Measurements from ENCODE around the gene MTX3.

MTX3 gene

DNA sequence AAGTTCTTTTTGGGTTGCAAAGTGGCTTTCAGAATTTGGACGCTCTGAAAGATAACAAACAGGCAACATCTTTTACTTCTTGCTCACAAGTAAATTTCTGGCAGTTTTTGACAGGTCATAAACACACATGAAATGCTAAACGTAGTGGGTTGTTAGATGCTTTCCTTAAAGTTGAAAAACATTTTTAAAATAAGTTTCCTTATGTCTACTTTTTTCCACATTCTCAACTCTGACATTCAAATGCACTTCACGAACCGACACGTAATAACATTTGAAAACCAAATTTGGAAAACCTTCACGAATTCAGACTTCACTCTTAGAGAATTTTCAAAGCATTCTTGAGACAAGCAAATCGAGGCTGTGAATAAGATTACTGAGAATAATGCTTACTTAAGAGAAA lies 26.9 kb downstream of the MTX3 start:
- ATAC-seq = no peak
- TF ChIP-seq, protein P1, sequence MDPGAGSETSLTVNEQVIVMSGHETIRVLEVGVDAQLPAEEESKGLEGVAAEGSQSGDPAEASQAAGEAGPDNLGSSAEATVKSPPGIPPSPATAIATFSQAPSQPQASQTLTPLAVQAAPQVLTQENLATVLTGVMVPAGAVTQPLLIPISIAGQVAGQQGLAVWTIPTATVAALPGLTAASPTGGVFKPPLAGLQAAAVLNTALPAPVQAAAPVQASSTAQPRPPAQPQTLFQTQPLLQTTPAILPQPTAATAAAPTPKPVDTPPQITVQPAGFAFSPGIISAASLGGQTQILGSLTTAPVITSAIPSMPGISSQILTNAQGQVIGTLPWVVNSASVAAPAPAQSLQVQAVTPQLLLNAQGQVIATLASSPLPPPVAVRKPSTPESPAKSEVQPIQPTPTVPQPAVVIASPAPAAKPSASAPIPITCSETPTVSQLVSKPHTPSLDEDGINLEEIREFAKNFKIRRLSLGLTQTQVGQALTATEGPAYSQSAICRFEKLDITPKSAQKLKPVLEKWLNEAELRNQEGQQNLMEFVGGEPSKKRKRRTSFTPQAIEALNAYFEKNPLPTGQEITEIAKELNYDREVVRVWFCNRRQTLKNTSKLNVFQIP (CRISPR knock-in tag; IDR thresholded peaks at IDR 0.05; ENCODE audit: borderline replicate concordance, low read depth) = no peak
- TF ChIP-seq ZC3H10 (CRISPR knock-in tag; IDR thresholded peaks at IDR 0.05) (no peak), ISL1 (CRISPR knock-in tag; IDR thresholded peaks at IDR 0.05) (no peak), SNAI2 (CRISPR knock-in tag; IDR thresholded peaks at IDR 0.05) (no peak), ZNF565 (CRISPR knock-in tag; conservative IDR thresholded peaks at IDR 0.05; ENCODE audit: low read depth) (no peak), TOX (CRISPR knock-in tag; IDR thresholded peaks at IDR 0.05; ENCODE audit: borderline replicate concordance) (no peak), ZNF70 (CRISPR knock-in tag; IDR thresholded peaks at IDR 0.05) (no peak)
- TF ChIP-seq, protein P2, sequence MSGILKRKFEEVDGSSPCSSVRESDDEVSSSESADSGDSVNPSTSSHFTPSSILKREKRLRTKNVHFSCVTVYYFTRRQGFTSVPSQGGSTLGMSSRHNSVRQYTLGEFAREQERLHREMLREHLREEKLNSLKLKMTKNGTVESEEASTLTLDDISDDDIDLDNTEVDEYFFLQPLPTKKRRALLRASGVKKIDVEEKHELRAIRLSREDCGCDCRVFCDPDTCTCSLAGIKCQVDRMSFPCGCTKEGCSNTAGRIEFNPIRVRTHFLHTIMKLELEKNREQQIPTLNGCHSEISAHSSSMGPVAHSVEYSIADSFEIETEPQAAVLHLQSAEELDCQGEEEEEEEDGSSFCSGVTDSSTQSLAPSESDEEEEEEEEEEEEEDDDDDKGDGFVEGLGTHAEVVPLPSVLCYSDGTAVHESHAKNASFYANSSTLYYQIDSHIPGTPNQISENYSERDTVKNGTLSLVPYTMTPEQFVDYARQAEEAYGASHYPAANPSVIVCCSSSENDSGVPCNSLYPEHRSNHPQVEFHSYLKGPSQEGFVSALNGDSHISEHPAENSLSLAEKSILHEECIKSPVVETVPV (CRISPR knock-in tag; IDR thresholded peaks at IDR 0.05) = no peak

GRCh38 chr5:79963261-79964061 lies 27.6 kb downstream of the MTX3 start:
- no peak for ATAC-seq
- TF ChIP-seq TCF4 (CRISPR knock-in tag; IDR thresholded peaks at IDR 0.05; ENCODE audit: borderline replicate concordance) = no peak
- TF ChIP-seq, protein P1 (CRISPR knock-in tag; IDR thresholded peaks at IDR 0.05; ENCODE audit: borderline replicate concordance, low read depth) = no peak
- no peak for TF ChIP-seq ESRRG (CRISPR knock-in tag; IDR thresholded peaks at IDR 0.05)
- TF ChIP-seq ARNTL (CRISPR knock-in tag; IDR thresholded peaks at IDR 0.05; ENCODE audit: borderline replicate concordance, low read depth) = no peak
- no peak for TF ChIP-seq GLIS3 (CRISPR knock-in tag; IDR thresholded peaks at IDR 0.05)
- TF ChIP-seq RARB (CRISPR knock-in tag; IDR thresholded peaks at IDR 0.05) = no peak
- no peak for TF ChIP-seq ZNF8 (CRISPR knock-in tag; IDR thresholded peaks at IDR 0.05)
- no peak for TF ChIP-seq OSR1 (CRISPR knock-in tag; IDR thresholded peaks at IDR 0.05)
- TF ChIP-seq ZC3H10 (CRISPR knock-in tag; IDR thresholded peaks at IDR 0.05) = no peak
- TF ChIP-seq, protein P3, sequence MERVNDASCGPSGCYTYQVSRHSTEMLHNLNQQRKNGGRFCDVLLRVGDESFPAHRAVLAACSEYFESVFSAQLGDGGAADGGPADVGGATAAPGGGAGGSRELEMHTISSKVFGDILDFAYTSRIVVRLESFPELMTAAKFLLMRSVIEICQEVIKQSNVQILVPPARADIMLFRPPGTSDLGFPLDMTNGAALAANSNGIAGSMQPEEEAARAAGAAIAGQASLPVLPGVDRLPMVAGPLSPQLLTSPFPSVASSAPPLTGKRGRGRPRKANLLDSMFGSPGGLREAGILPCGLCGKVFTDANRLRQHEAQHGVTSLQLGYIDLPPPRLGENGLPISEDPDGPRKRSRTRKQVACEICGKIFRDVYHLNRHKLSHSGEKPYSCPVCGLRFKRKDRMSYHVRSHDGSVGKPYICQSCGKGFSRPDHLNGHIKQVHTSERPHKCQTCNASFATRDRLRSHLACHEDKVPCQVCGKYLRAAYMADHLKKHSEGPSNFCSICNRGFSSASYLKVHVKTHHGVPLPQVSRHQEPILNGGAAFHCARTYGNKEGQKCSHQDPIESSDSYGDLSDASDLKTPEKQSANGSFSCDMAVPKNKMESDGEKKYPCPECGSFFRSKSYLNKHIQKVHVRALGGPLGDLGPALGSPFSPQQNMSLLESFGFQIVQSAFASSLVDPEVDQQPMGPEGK (CRISPR knock-in tag; IDR thresholded peaks at IDR 0.05; ENCODE audit: borderline replicate concordance) = no peak
- TF ChIP-seq BACH2 (CRISPR knock-in tag; IDR thresholded peaks at IDR 0.05; ENCODE audit: borderline replicate concordance) = no peak
- TF ChIP-seq ZNF565 (CRISPR knock-in tag; conservative IDR thresholded peaks at IDR 0.05; ENCODE audit: low read depth) = no peak
- TF ChIP-seq, protein P2 (CRISPR knock-in tag; IDR thresholded peaks at IDR 0.05) = no peak
- TF ChIP-seq CSDC2 (CRISPR knock-in tag; IDR thresholded peaks at IDR 0.05) = no peak
- no peak for TF ChIP-seq ZFP3 (CRISPR knock-in tag; IDR thresholded peaks at IDR 0.05)
- no peak for TF ChIP-seq TOX (CRISPR knock-in tag; IDR thresholded peaks at IDR 0.05; ENCODE audit: borderline replicate concordance)
- TF ChIP-seq, protein P4, sequence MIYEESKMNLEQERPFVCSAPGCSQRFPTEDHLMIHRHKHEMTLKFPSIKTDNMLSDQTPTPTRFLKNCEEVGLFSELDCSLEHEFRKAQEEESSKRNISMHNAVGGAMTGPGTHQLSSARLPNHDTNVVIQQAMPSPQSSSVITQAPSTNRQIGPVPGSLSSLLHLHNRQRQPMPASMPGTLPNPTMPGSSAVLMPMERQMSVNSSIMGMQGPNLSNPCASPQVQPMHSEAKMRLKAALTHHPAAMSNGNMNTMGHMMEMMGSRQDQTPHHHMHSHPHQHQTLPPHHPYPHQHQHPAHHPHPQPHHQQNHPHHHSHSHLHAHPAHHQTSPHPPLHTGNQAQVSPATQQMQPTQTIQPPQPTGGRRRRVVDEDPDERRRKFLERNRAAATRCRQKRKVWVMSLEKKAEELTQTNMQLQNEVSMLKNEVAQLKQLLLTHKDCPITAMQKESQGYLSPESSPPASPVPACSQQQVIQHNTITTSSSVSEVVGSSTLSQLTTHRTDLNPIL (CRISPR knock-in tag; IDR thresholded peaks at IDR 0.05; ENCODE audit: low read depth) = no peak

Measured in SK-N-SH treated with all-trans-retinoic acid at 6 μM for 48 hours (cell line).